Activated naive CD8-positive, alpha-beta T cell treated with anti-CD3 and anti-CD28 coated beads for 36 hours (primary cell): ENCODE results near the gene SERPINB1. TPM values are rescaled to one million over a fixed set of nuclear protein-coding genes. Genes with fewer than 3 reads are reported as not detected.
"Not testable (repeated sequence)": the region's sequence is repeated elsewhere in the genome, so short reads cannot be mapped to it uniquely, and the experiment has no call there.

Experiments
- DNase-seq: peaks from one replicate; pipeline ENCODE4 v3.0.0; 2021
- H3K27ac Mint-ChIP-seq: one replicate; pipeline ENCODE4 v1.8.0; 2022; ENCODE audit warnings: mild to moderate bottlenecking, moderate library complexity, mixed read lengths
- H3K27me3 Mint-ChIP-seq: one replicate; pipeline ENCODE4 v1.8.0; 2022; ENCODE audit warnings: mild to moderate bottlenecking, mixed read lengths
- H3K36me3 Mint-ChIP-seq: one replicate; pipeline ENCODE4 v1.8.0; 2021; ENCODE audit warnings: mild to moderate bottlenecking, mixed read lengths
- H3K4me1 Mint-ChIP-seq: one replicate; pipeline ENCODE4 v1.8.0; 2021; ENCODE audit warnings: mixed read lengths
- H3K4me3 Mint-ChIP-seq: one replicate; pipeline ENCODE4 v1.8.0; 2022; ENCODE audit warnings: mild to moderate bottlenecking, moderate library complexity, mixed read lengths
- H3K9me3 Mint-ChIP-seq: one replicate; pipeline ENCODE4 v1.8.0; 2022; ENCODE audit warnings: mixed read lengths
- total RNA-seq, 2 experiments: library from RNA; stranded (reverse); gene quantifications; one replicate each; pipeline ENCODE4 v1.2.3, GENCODE V29; 2021

The SERPINB1 gene
- total RNA-seq, 2 experiments from 2014 or later: 38.1 to 44.7 TPM

DNA sequence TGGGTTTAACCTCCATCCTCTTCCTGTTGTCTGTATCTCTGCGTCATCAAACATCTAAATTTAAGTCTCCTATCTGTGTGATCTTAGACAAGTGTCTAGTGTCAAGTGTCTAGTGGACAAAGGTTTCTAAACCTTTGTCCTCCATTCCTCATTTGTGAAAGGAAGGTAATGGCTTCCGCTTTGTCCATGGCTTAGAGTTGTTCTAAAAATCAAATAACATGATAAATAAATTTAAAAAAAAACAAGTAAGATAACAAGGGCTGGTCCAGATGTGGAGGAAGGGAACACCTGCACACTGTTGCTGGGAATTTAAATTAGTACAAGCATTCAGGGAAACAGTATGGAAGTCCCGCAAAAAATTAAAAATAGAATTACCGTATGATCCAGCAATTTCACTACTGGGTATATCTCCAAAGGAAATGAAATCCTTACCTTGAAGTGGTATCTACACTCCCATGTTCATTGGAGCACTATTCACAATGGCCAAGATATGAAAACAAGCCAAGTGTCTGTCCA, 17.6 kb upstream of the SERPINB1 start:
- Mint-ChIP-seq H3K4me3 (peak overlapping the region; percentile 86), H3K27ac (peak overlapping the region; percentile 99), H3K9me3 (peaks cover 6% of the 10 kb centered on the region), H3K27me3 (no peaks in the 10 kb centered on the region), H3K4me1 (peaks cover 82% of the 10 kb centered on the region), H3K36me3 (peaks cover 21% of the 10 kb centered on the region)
- DNase-seq: no peak

DNA sequence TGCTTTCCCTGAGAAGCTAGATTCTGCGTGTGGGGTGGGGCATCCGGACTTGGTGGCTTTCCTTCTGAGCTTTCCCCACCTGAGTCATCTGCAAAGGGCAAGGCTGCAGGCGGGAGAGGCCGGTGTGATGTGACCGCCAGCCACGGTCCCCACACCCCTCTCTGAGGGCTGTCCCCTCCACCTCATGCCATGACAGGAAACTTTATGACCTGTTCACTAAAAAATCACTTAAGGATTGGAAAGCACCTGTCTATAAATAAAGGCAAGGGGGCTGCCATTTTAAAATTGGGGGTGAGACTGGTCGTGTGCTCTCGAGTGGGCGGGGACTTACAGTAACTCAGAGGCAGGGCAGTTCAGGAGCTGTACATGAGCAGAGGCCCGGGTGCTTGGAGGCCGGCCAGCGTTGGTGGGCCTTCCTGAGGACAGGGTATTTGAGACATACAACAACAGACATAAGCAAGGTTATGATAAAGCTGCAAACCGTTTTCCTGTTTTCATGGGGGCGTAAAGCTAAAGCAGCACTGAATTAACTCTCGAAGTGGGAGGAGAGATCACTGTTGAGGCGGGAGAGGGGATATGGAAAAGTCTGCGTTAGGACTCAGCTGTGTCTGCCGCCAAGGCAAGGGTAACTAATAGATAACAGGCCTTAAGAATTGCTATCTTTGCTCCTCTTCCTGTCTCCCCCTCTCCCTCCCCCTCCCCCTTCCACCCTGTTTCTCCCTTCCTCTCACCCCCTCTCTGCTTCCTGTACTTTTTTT, 16.1 kb upstream of the SERPINB1 start:
- DNase-seq: peak; percentile 90
- peaks cover 21% of the 10 kb centered on the region for H3K36me3 Mint-ChIP-seq
- H3K27me3 Mint-ChIP-seq: no peaks in the 10 kb centered on the region
- peaks cover 6% of the 10 kb centered on the region for H3K9me3 Mint-ChIP-seq
- H3K4me1 Mint-ChIP-seq: peaks cover 84% of the 10 kb centered on the region
- H3K4me3 Mint-ChIP-seq: peak overlapping the region; percentile 86
- peak overlapping the region; percentile 99 for H3K27ac Mint-ChIP-seq

DNA sequence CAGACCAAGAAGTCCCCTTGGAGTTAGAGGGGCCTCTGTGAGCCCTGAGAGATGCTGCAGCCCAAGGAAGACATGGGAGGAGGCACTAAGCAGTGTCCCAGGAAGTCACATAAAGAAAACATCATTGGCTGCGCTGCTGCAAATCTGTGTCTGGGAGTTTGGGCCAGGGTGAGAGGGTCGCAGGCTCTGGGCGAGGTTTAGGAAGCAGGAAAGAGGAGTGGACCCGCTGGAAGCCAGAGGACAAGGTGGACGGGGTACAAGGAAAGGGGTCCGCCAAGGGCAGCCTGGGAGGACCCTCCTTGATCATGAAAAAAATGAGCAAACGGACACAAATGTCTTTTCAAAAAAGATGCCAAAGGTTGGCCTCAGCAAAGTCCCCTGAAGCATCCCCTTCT, 15.5 kb upstream of the SERPINB1 start:
- no peak for DNase-seq
- H3K9me3 Mint-ChIP-seq: peaks cover 6% of the 10 kb centered on the region
- peak overlapping the region; percentile 86 for H3K4me3 Mint-ChIP-seq
- no peaks in the 10 kb centered on the region for H3K27me3 Mint-ChIP-seq
- peaks cover 82% of the 10 kb centered on the region for H3K4me1 Mint-ChIP-seq
- H3K27ac Mint-ChIP-seq: peak overlapping the region; percentile 99
- H3K36me3 Mint-ChIP-seq: peaks cover 17% of the 10 kb centered on the region

DNA sequence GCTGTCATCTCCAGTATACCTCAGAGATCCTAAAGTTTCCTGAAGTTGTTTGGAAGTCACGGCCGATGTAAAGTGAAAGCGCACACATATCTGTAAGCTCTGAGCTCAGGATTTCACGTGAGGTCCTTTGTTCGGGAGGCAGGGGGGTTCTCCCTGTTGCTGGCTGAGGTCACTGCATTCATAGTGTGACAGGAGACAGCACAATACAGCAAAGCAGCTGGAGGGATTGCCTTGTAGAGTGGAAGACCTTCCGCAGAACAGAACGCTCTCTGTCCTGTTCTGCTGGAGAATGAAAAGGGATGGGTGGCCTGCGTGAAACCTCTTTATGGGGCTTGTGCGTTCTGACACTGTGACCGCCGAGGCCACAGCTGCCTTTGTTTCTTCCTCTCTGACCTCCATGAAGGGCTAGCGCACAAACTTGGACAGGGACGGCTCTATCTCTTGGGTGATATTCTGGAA, 13.4 kb upstream of the SERPINB1 start:
- no peak for DNase-seq
- H3K9me3 Mint-ChIP-seq: no peaks in the 10 kb centered on the region

DNA sequence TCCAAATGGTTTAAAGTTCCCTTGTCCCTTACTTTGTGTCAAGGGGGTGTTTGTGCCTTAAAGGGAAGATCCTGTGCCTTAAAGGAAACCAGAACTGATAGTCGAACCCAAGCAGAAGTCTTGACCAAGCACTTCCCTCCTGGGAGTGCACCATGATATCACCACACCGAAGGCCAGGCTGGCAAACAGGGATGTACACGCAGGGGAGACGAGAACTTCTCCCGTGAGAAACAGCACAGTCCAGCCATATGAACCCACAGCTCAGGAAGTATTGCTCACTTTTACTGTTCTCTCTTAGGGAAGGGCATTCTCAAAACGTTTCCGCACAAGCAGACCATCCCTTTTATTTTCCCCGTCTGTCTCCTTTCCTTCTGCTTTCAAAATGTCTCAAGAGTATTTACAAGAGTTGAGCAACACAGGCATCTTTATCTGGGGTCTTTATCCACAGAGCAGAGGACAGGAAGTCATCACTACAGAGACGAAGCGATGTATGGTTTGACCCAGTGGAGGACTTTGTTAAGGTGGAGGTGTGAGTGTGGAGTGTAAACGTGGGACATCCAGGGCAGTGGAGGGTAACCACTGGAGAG, 12.8 kb upstream of the SERPINB1 start:
- peak overlapping the region; percentile 50 for H3K4me3 Mint-ChIP-seq
- DNase-seq: no peak
- peak overlapping the region; percentile 99 for H3K27ac Mint-ChIP-seq
- peaks cover 2% of the 10 kb centered on the region for H3K36me3 Mint-ChIP-seq
- peaks cover 66% of the 10 kb centered on the region for H3K4me1 Mint-ChIP-seq
- H3K27me3 Mint-ChIP-seq: no peaks in the 10 kb centered on the region
- H3K9me3 Mint-ChIP-seq: no peaks in the 10 kb centered on the region

More for the DNA sequence above, 13.4 kb upstream of the SERPINB1 start:
- H3K27ac Mint-ChIP-seq: peak overlapping the region; percentile 99
- H3K27me3 Mint-ChIP-seq: no peaks in the 10 kb centered on the region
- H3K4me3 Mint-ChIP-seq: peak overlapping the region; percentile 50
- peaks cover 4% of the 10 kb centered on the region for H3K36me3 Mint-ChIP-seq
- peaks cover 69% of the 10 kb centered on the region for H3K4me1 Mint-ChIP-seq

DNA sequence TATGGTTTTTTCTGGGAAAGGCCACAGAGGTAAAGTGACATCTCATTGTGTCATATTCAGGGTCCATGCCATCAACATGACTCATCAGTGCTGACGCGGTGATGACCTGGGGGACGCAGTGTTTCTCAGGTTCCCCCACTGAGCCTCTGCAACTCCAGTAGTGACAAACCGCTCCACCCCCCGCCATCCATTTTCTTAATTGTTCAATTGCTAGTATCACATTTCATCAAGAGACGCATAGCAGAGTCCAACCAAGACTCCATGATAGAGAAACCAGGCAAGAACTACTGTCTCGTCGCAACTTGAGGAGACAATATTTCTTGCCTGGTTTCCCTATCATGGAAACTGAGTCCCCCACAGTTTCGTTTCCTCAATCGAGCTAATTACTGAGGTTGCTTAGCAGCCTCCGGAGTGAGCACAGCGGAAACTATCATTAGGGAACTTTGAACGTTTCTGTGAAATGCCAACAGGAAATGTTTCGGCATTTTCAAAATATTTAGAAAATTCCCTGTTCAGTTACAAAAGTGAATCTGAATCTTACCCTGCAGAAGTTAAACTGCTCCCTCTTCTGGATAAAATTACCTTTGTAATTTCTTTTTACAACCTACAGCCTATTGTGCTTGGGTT, 12.2 kb upstream of the SERPINB1 start:
- peaks cover 3% of the 10 kb centered on the region for H3K9me3 Mint-ChIP-seq
- H3K36me3 Mint-ChIP-seq: peaks cover 5% of the 10 kb centered on the region
- DNase-seq: peak; percentile 85
- H3K27ac Mint-ChIP-seq: peak overlapping the region; percentile 99
- H3K4me1 Mint-ChIP-seq: peaks cover 64% of the 10 kb centered on the region
- no peaks in the 10 kb centered on the region for H3K27me3 Mint-ChIP-seq
- peak overlapping the region; percentile 72 for H3K4me3 Mint-ChIP-seq

DNA sequence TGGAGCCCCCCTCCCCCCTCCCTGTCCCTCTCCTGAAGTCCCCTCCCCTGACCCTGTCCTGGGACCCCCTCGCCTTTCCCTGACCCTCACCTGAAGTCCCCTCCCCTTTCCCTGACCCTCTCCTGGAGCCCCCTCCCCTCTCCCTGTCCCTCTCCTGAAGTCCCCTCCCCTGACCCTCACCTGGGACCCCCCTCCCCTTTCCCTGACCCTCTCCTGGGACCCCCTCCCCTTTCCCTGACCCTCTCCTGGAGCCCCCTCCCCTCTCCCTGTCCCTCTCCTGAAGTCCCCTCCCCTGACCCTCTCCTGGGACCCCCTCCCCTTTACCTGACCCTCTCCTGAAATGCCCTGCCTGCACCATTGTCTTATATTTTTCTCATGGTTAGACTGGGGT, 11.7 kb upstream of the SERPINB1 start:
- Mint-ChIP-seq H3K4me3 (peak overlapping the region; percentile 72), H3K4me1 (peaks cover 64% of the 10 kb centered on the region), H3K27ac (peak overlapping the region; percentile 99)
- not testable (repeated sequence) for DNase-seq, H3K27me3 Mint-ChIP-seq, H3K36me3 Mint-ChIP-seq, H3K9me3 Mint-ChIP-seq

DNA sequence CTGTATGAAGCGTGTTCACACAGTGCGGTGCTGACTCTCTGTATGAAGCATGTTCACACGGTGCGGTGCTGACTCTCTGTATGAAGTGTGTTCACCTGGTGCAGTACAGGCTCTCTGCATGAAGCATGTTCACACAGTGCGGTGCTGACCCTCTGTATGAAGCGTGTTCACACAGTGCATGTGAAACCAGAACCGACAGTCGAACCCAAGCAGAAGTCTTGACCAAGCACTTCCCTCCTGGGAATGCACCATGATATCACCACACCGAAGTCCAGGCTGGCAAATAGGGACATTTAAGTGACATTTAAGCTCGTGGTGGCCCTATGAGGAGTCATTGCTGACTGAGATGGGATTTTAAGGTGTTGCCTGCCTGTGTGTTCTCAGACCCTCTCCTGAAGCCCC, 11.3 kb upstream of the SERPINB1 start:
- Mint-ChIP-seq H3K4me1 (peaks cover 65% of the 10 kb centered on the region), H3K4me3 (peak overlapping the region; percentile 27), H3K27me3 (no peaks in the 10 kb centered on the region), H3K36me3 (peaks cover 6% of the 10 kb centered on the region), H3K27ac (peak overlapping the region; percentile 99), H3K9me3 (peaks cover 4% of the 10 kb centered on the region)
- no peak for DNase-seq

DNA sequence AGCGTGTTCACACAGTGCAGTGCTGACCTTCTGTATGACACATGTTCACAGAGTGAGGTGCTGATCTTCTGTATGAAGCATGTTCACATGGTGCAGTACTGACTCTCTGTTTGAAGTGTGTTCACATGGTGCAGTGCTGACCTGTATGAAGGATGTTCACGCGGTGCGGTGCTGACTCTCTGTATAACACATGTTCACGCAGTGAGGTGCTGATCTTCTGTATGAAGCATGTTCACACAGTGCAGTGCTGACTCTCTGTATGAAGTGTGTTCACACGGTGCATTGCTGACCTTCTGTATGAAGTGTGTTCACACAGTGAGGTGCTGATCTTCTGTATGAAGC, 10.8 kb upstream of the SERPINB1 start:
- peak overlapping the region; percentile 99 for H3K27ac Mint-ChIP-seq
- H3K36me3 Mint-ChIP-seq: peaks cover 6% of the 10 kb centered on the region
- peaks cover 63% of the 10 kb centered on the region for H3K4me1 Mint-ChIP-seq
- H3K9me3 Mint-ChIP-seq: peaks cover 4% of the 10 kb centered on the region
- H3K27me3 Mint-ChIP-seq: no peaks in the 10 kb centered on the region
- no peak for DNase-seq
- H3K4me3 Mint-ChIP-seq: no peak overlapping the region

DNA sequence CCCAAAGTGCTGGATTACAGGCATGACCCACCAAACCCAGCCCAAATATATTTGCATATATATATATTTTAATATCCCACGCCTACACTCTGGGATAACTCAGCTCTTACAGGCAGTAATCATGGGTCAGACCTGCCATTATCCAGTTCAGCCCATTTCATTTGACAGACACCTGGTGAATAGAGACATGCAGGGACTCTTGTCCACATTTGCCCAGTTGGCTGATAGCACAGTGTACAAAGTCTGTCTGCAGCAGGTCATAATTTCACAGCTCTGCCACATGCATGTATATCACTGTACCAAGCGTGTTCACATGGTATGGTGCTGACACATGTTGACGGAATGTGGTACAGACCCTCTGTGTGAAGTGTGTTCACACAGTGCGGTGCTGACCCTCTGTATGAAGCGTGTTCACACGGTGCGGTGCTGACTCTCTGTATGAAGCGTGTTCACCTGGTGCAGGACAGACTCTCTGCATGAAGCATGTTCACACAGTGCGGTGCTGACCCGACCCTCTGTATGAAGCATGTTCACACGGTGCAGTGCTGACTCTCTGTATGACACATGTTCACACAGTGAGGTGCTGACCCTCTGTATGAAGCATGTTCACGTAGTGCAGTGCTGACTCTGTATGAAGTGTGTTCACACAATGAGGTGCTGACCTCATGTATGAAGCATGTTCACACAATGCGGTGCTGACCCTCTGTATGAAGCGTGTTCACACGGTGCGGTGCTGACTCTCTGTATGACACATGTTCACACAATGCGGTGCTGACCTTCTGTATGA, 10.3 kb upstream of the SERPINB1 start:
- Mint-ChIP-seq H3K4me3 (no peak overlapping the region), H3K27me3 (no peaks in the 10 kb centered on the region), H3K36me3 (peaks cover 6% of the 10 kb centered on the region), H3K9me3 (peaks cover 4% of the 10 kb centered on the region), H3K4me1 (peaks cover 61% of the 10 kb centered on the region), H3K27ac (no peak overlapping the region)
- no peak for DNase-seq

DNA sequence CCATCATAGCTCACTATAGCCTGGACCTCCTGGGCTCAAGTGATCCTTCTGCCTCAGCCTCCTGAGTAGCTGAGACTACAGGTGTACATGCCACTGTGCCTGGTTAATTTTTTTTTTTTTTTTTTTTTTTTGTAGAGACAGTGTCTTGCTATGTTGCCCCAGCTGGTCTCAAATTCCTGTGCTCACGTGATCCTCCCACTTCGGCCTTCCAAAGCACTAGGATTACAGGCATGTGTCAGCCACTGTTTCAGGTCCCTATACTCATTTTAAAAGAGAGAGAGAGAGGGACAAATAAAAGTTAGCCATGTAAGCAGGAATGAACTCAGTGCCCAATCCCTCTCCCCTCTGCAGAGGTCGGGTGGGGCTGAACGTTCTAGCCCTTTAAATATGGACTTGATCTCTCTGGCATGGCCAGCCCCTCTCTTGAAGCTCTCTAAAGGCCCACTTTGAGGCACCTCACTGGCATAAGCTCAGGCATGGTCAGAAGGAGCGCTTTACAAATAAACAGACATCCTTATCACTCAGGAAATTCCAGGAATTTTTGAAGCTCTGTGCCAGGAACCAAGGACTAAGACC, 9.0 kb upstream of the SERPINB1 start:
- Mint-ChIP-seq H3K9me3 (peaks cover 4% of the 10 kb centered on the region), H3K27me3 (no peaks in the 10 kb centered on the region), H3K36me3 (peaks cover 6% of the 10 kb centered on the region), H3K27ac (no peak overlapping the region), H3K4me1 (peaks cover 59% of the 10 kb centered on the region), H3K4me3 (no peak overlapping the region)
- DNase-seq: no peak

DNA sequence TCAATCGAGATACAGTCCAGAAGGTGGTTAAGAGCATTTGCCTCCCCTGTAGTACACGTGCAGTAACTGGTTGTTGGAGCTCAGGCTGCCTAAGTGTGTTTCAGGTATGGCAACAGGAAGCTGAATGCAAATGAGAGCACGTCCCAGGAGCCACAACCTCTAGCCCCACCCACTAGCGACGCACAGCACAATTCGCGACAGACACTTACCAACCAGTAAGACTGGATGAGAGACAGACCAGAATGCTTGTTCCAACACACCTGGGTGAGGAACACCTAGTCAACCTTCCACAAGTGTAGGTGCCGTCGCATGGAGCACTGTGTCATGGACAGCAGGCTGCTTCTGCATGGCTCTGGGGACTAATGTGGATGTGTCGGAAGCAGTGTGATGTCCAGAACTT, 7.2 kb upstream of the SERPINB1 start:
- peaks cover 50% of the 10 kb centered on the region for H3K4me1 Mint-ChIP-seq
- DNase-seq: peak; percentile 59
- no peaks in the 10 kb centered on the region for H3K27me3 Mint-ChIP-seq

DNA sequence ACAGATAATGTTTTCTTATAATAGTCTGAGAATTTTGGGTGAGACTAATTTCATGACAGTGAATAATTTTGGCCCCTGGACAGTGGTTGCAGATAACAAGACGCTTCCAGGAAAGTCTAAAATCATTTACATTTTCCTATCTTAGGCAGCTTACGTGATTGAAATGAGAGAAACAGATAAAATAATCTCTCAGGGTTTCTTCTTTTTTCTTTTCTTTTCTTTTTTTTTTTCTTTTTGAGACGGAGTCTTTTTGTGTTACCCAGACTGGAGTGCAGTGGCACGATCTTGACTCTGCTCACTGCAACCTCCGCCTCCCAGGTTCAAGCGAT, 4.2 kb upstream of the SERPINB1 start:
- H3K4me1 Mint-ChIP-seq: peaks cover 55% of the 10 kb centered on the region

More for the DNA sequence above, 7.2 kb upstream of the SERPINB1 start:
- peaks cover 6% of the 10 kb centered on the region for H3K36me3 Mint-ChIP-seq
- peak overlapping the region; percentile 19 for H3K4me3 Mint-ChIP-seq
- H3K27ac Mint-ChIP-seq: peak overlapping the region; percentile 30
- H3K9me3 Mint-ChIP-seq: peaks cover 4% of the 10 kb centered on the region

DNA sequence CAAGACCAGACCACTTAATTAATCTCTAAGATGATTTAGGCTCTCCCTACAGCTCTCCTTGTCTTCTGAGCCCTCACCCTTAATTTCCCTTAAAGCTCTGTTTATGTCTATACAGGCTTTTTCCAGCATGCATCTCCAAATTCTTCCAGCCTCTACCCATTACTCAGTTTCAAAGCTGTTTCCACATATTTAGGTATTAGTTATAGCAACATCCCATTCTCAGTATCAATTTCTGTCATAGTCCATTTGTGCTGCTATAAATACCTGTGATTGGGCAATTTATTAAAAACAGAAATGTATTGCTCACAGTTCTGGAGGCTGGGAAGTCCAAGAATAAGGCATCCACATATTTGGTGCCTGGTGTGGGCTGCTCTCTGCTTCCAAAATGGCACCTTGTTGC, 2.3 kb upstream of the SERPINB1 start:
- Mint-ChIP-seq H3K27me3 (no peaks in the 10 kb centered on the region), H3K4me1 (peaks cover 65% of the 10 kb centered on the region), H3K27ac (no peak overlapping the region), H3K36me3 (peaks cover 11% of the 10 kb centered on the region), H3K4me3 (no peak overlapping the region), H3K9me3 (peaks cover 2% of the 10 kb centered on the region)
- no peak for DNase-seq

More for the DNA sequence above, 4.2 kb upstream of the SERPINB1 start:
- Mint-ChIP-seq H3K27ac (peak overlapping the region; percentile 65), H3K27me3 (no peaks in the 10 kb centered on the region), H3K4me3 (peak overlapping the region; percentile 65), H3K36me3 (peaks cover 9% of the 10 kb centered on the region), H3K9me3 (peaks cover 4% of the 10 kb centered on the region)
- DNase-seq: no peak
